ENCODE results near the gene RREB1. TPM values are rescaled to one million over a fixed set of nuclear protein-coding genes. Genes with fewer than 3 reads are reported as not detected.

Gene RREB1
- total and polyA plus RNA-seq, 2 of the 4 experiments (the other 2 are of a cell fraction), result 8.4 to 14.5 TPM

DNA sequence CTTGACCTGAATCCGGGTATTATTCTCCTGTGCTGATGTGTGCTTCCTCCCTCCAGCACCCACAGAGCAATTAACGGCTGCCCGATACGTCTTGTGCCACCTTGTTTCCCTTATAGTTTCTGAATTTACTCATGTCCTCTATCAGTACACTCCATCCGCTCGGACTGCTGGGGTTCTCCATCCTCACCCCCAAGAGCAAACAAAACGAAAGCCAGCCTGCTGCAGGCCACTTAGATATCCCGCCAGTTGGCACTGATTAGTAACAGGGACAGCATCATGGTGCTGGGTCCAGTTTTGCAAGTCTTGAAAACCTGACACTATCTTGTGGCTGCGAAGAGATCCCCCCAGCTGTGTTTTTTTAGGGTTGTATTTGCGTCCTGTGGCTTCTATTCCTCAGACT, 133.4 kb downstream of the RREB1 start:
- Histone ChIP-seq H3K79me1 (ENCODE audit: low read depth in 1 of 2, low read length in 2 of 2) (peaks cover 12 to 75% of the 10 kb centered on the region in 2 experiments), H3K56ac (ENCODE audit: extremely low read depth, insufficient read depth, low read length) (no peak overlapping the region), H3K23ac (ENCODE audit: low read depth, low read length) (peak overlapping the region; percentile 45; the same call in 1 of the 2 replicates), H3K9me3 (ENCODE audit: control insufficient read depth, insufficient read depth, low read length) (no peaks in the 10 kb centered on the region), H4K91ac (ENCODE audit: insufficient read depth, low read depth, low read length) (no peak overlapping the region), H4K8ac (ENCODE audit: low read depth in 2 of 2, low read length in 2 of 2) (no peak overlapping the region), H4K20me1 (ENCODE audit: insufficient read depth, low read length) (peaks cover 30% of the 10 kb centered on the region), H2AFZ (replicated peaks; ENCODE audit: low read length, poor library complexity) (no peak overlapping the region), H3K9ac (ENCODE audit: low read depth, low read length) (no peak overlapping the region), H3K4me3 (ENCODE audit: insufficient read depth, low read depth, low read length) (no peak overlapping the region), H3K18ac (ENCODE audit: low read depth, low read length) (no peak overlapping the region), H4K5ac (ENCODE audit: low read depth, low read length) (no peak overlapping the region), H2BK120ac (ENCODE audit: low read depth, low read length) (no peak overlapping the region), H3K27me3 (ENCODE audit: control insufficient read depth, insufficient read depth, low read length) (no peaks in the 10 kb centered on the region), H2BK20ac (ENCODE audit: low read depth, low read length) (no peak overlapping the region), H2AK5ac (ENCODE audit: low read depth, low read length) (no peak overlapping the region), H3K4me2 (ENCODE audit: low read depth, low read length) (no peak overlapping the region), H2BK5ac (ENCODE audit: low read depth, low read length, poor library complexity, severe bottlenecking) (no peak overlapping the region), H3K9me1 (ENCODE audit: insufficient read depth, low read length) (peaks cover 7% of the 10 kb centered on the region; the same call in 1 of the 2 replicates), H3K27ac (ENCODE audit: insufficient read depth, low read length) (no peak overlapping the region), H3K36me3 (ENCODE audit: control insufficient read depth, insufficient read depth, low read length) (peaks cover 16% of the 10 kb centered on the region), H2BK15ac (ENCODE audit: low read depth, low read length) (no peak overlapping the region), H2AK9ac (replicated peaks; ENCODE audit: low read depth, low read length, poor library complexity) (no peak overlapping the region), H3K4me1 (ENCODE audit: control insufficient read depth, insufficient read depth, low read length) (peaks cover 11% of the 10 kb centered on the region), H3K4ac (ENCODE audit: low read depth, low read length) (no peak overlapping the region), H3K14ac (replicated peaks; ENCODE audit: low read depth, low read length) (no peak overlapping the region)
- CTCF ChIA-PET, result no interaction called here
- in situ Hi-C loops (cut with MboI; ENCODE audit: low sequenced_read_pairs) (loop anchor here (10.0 kb wide), 1 partner anchor 566 kb away; no protein-coding TSS in a partner anchor), dilution Hi-C loops (cut with HindIII; ENCODE audit: low sequenced_read_pairs, unreplicated experiment) (no loop called here), intact Hi-C loops (cut with micrococcal nuclease) (loop anchor here (10.0 kb wide), 1 partner anchor 326 kb away; no protein-coding TSS in a partner anchor)
- ATAC-seq (ENCODE audit: low read depth), result no peak
- POLR2A ChIA-PET (ENCODE audit: unreplicated experiment), result no interaction called here
- no peak for DNase-seq
- no peak for TF ChIP-seq BHLHE40 (IDR thresholded peaks at IDR 0.05; ENCODE audit: low read depth, low read length)
- TF ChIP-seq RFX5 (IDR thresholded peaks at IDR 0.05; ENCODE audit: low read depth, low read length), result no peak
- no peak for TF ChIP-seq SMC3 (IDR thresholded peaks at IDR 0.05; ENCODE audit: low read depth, low read length)
- no peak for TF ChIP-seq FOS (IDR thresholded peaks at IDR 0.05; ENCODE audit: low read depth, low read length)
- no peak for TF ChIP-seq RCOR1 (IDR thresholded peaks at IDR 0.05; ENCODE audit: insufficient replicate concordance, low read length)
- no peak for TF ChIP-seq POLR2A (IDR thresholded peaks at IDR 0.05; ENCODE audit: low read depth, low read length)
- no peak for TF ChIP-seq CHD1 (IDR thresholded peaks at IDR 0.05; ENCODE audit: low read depth, low read length)
- no peak for TF ChIP-seq MAFK (IDR thresholded peaks at IDR 0.05; ENCODE audit: low read depth, low read length)
- TF ChIP-seq MXI1 (IDR thresholded peaks at IDR 0.05; ENCODE audit: borderline replicate concordance, low read depth, low read length), result no peak
- TF ChIP-seq, protein P1, sequence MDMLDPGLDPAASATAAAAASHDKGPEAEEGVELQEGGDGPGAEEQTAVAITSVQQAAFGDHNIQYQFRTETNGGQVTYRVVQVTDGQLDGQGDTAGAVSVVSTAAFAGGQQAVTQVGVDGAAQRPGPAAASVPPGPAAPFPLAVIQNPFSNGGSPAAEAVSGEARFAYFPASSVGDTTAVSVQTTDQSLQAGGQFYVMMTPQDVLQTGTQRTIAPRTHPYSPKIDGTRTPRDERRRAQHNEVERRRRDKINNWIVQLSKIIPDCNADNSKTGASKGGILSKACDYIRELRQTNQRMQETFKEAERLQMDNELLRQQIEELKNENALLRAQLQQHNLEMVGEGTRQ (IDR thresholded peaks at IDR 0.05; ENCODE audit: low read depth, low read length), result no peak
- TF ChIP-seq, protein P2, sequence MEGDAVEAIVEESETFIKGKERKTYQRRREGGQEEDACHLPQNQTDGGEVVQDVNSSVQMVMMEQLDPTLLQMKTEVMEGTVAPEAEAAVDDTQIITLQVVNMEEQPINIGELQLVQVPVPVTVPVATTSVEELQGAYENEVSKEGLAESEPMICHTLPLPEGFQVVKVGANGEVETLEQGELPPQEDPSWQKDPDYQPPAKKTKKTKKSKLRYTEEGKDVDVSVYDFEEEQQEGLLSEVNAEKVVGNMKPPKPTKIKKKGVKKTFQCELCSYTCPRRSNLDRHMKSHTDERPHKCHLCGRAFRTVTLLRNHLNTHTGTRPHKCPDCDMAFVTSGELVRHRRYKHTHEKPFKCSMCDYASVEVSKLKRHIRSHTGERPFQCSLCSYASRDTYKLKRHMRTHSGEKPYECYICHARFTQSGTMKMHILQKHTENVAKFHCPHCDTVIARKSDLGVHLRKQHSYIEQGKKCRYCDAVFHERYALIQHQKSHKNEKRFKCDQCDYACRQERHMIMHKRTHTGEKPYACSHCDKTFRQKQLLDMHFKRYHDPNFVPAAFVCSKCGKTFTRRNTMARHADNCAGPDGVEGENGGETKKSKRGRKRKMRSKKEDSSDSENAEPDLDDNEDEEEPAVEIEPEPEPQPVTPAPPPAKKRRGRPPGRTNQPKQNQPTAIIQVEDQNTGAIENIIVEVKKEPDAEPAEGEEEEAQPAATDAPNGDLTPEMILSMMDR (conservative IDR thresholded peaks at IDR 0.05; ENCODE audit: low read depth, low read length), result no peak
- TF ChIP-seq RAD21 (IDR thresholded peaks at IDR 0.05; ENCODE audit: low read length), result no peak
- no peak for TF ChIP-seq MAZ (IDR thresholded peaks at IDR 0.05; ENCODE audit: borderline replicate concordance, low read depth, low read length)
- TF ChIP-seq NFE2L2 (IDR thresholded peaks at IDR 0.05; ENCODE audit: low read depth, low read length), result no peak
- no peak for TF ChIP-seq CEBPB (IDR thresholded peaks at IDR 0.05; ENCODE audit: low read depth, low read length)
- TF ChIP-seq, protein P3, sequence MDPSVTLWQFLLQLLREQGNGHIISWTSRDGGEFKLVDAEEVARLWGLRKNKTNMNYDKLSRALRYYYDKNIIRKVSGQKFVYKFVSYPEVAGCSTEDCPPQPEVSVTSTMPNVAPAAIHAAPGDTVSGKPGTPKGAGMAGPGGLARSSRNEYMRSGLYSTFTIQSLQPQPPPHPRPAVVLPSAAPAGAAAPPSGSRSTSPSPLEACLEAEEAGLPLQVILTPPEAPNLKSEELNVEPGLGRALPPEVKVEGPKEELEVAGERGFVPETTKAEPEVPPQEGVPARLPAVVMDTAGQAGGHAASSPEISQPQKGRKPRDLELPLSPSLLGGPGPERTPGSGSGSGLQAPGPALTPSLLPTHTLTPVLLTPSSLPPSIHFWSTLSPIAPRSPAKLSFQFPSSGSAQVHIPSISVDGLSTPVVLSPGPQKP (IDR thresholded peaks at IDR 0.05; ENCODE audit: borderline replicate concordance, low read depth, low read length), result no peak
- BruUV-seq (replicated peaks), result no TSS peak
- WGBS, 2 experiments (ENCODE audit: extremely low coverage in 2 of 2, insufficient read length in 1 of 2), result 100% methylated on average over 1 of the region's 10 CpGs; no CpG with 5 or more reads in 1 of the 2 experiments
